Measurements from ENCODE around the gene BIRC7.

- TF ChIP-seq CTCF (IDR thresholded peaks at IDR 0.05) (no peak), POLR2A (IDR thresholded peaks at IDR 0.05) (no peak)
Observed at GRCh38 chr20:63249891-63250290, 14.2 kb downstream of the BIRC7 start.

All from tibial nerve (tissue), 3 donors.